Activated naive CD4-positive, alpha-beta T cell treated with anti-CD3 and anti-CD28 coated beads, Interleukin-2, amount 10 ng/mL, durations not matched to agents 5 hours and 36 hours (primary cell): Measurements from ENCODE around the gene KCNJ14. TPM values are rescaled to one million over a fixed set of nuclear protein-coding genes. Genes with fewer than 3 reads are reported as not detected.

ENCODE experiments used
- total RNA-seq, 2 experiments: library from RNA; stranded (reverse); gene quantifications; one replicate each; pipeline ENCODE4 v1.2.3, GENCODE V29; 2021

The KCNJ14 gene
- total RNA-seq: under 1 TPM; 0.71 to 0.75 TPM

GRCh38 chr19:48455171-48455907 lies at the start of gene KCNJ14:
Gene KCNJ14 (plus strand): TSS chr19:48455574. CDS start chr19:48461725, 6,151 bp downstream.

GRCh38 chr19:48445606-48446481 lies 9.5 kb upstream of the KCNJ14 start, which contains the start of gene GRWD1:
Gene GRWD1 (plus strand): TSS chr19:48445983. CDS start chr19:48446006, 23 bp downstream.

GRCh38 chr19:48469289-48469881 lies 14.0 kb downstream of the KCNJ14 start, which contains the start of gene CYTH2:
Gene CYTH2 (plus strand): TSS chr19:48469369. CDS start chr19:48469508, 139 bp downstream.

GRCh38 chr19:48511800-48512503 lies 56.6 kb downstream of the KCNJ14 start, which contains the start of gene LMTK3:
Gene LMTK3 (minus strand): TSS chr19:48511835. CDS start chr19:48511576, 259 bp downstream.

Other genes starting within 250 kb of the KCNJ14 start
- gene CARD8, start 199.7 kb upstream of the KCNJ14 start, total RNA-seq: 100 to 1,000 TPM; 228 to 232 TPM
- under 1 TPM; 0.18 to 0.31 TPM for gene ZNF114, start 185.5 kb upstream of the KCNJ14 start, total RNA-seq
- 100 to 1,000 TPM; 397 to 399 TPM for gene EMP3, start 130.0 kb upstream of the KCNJ14 start, total RNA-seq
- 10 to 100 TPM; 17.0 to 19.1 TPM for gene TMEM143, start 91.6 kb upstream of the KCNJ14 start, total RNA-seq
- not detected for gene SYNGR4, start 91.2 kb upstream of the KCNJ14 start, total RNA-seq
- gene KDELR1, start 64.0 kb upstream of the KCNJ14 start, total RNA-seq: 10 to 100 TPM; 71.5 to 76.1 TPM
- gene GRIN2D, start 61.9 kb upstream of the KCNJ14 start, total RNA-seq: under 1 TPM; 0.05 to 0.08 TPM
- 10 to 100 TPM; 28.4 to 29.9 TPM for gene GRWD1, start 9.6 kb upstream of the KCNJ14 start, total RNA-seq
- gene CYTH2, start 13.8 kb downstream of the KCNJ14 start, total RNA-seq: 10 to 100 TPM; 62.3 to 66.6 TPM
- gene LMTK3, start 56.3 kb downstream of the KCNJ14 start, total RNA-seq: 1 to 10 TPM; 5.7 to 7.5 TPM
- under 1 TPM in 1 of 2 experiments, not detected in 1; 0.17 TPM for gene SULT2B1, start 96.6 kb downstream of the KCNJ14 start, total RNA-seq
- not detected for gene SPACA4, start 151.2 kb downstream of the KCNJ14 start, total RNA-seq
- 1 to 10 TPM; 1.2 to 2.1 TPM for gene FAM83E, start 159.5 kb downstream of the KCNJ14 start, total RNA-seq
- gene RPL18, start 163.6 kb downstream of the KCNJ14 start, total RNA-seq: 1,000 to 10,000 TPM; 2,122 to 2,183 TPM
- gene SPHK2, start 163.9 kb downstream of the KCNJ14 start, total RNA-seq: 10 to 100 TPM; 26.6 to 30.6 TPM
- gene DBP, start 181.8 kb downstream of the KCNJ14 start, total RNA-seq: 10 to 100 TPM; 25.8 to 27.4 TPM
- gene CA11, start 190.6 kb downstream of the KCNJ14 start, total RNA-seq: 10 to 100 TPM; 10.7 to 11.5 TPM
- 1 to 10 TPM; 1.2 to 1.3 TPM for gene NTN5, start 217.4 kb downstream of the KCNJ14 start, total RNA-seq
- gene FUT2, start 240.4 kb downstream of the KCNJ14 start, total RNA-seq: not detected